Stimulated activated CD4-positive, alpha-beta T cell treated with anti-CD3 and anti-CD28 coated beads, Interleukin-2, amount 100 ng/mL, for 4 hours (primary cell): ENCODE data around the gene CAV1.

Source experiments
- DNase-seq: peaks from one replicate; pipeline ENCODE4 v3.0.0-alpha.2; 2020; ENCODE audit warnings: low read depth

CAV1 gene

GRCh38 chr7:116557901-116558300 is 33.1 kb downstream of the CAV1 start:
- no peak for DNase-seq

DNA sequence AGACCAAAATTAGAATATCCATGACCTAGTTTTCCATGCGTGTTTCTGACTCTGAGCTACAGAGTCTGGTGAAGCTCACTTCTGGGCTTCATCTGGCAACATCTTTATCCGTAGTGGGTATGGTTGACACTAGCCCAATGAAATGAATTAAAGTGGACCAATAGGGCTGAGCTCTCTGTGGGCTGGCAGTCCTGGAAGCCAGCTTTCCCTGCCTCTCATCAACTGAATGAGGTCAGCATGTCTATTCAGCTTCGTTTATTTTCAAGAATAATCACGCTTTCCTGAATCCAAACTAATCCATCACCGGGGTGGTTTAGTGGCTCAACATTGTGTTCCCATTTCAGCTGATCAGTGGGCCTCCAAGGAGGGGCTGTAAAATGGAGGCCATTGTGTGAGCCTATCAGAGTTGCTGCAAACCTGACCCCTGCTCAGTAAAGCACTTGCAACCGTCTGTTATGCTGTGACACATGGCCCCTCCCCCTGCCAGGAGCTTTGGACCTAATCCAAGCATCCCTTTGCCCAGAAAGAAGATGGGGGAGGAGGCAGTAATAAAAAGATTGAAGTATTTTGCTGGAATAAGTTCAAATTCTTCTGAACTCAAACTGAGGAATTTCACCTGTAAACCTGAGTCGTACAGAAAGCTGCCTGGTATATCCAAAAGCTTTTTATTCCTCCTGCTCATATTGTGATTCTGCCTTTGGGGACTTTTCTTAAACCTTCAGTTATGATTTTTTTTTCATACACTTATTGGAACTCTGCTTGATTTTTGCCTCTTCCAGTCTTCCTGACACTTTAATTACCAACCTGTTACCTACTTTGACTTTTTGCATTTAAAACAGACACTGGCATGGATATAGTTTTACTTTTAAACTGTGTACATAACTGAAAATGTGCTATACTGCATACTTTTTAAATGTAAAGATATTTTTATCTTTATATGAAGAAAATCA is 35.5 kb downstream of the CAV1 start:
- DNase-seq: no peak

- no peak for DNase-seq
Measured at GRCh38 chr7:116561697-116562483, 37.1 kb downstream of the CAV1 start.

GRCh38 chr7:116562529-116563121 is 37.8 kb downstream of the CAV1 start:
- no peak for DNase-seq

DNA sequence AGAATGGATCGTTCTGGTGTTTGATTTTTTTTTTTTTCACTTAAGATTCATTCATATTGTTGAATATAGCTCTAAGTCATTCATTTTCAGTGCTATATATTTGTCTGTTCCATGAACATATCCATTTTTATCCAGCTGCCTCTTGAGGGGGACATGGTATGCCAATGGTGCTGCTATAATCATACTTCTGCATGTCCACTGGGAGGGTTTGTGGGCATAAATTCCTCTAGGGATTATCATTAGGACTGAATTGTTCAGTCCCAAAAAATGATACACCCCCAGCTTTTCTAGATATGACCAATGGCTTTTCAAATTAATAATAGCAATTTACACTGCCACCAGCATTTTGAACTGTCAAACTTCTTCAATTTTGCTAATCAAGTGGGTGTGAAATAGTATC is 41.1 kb downstream of the CAV1 start:
- DNase-seq: no peak

DNA sequence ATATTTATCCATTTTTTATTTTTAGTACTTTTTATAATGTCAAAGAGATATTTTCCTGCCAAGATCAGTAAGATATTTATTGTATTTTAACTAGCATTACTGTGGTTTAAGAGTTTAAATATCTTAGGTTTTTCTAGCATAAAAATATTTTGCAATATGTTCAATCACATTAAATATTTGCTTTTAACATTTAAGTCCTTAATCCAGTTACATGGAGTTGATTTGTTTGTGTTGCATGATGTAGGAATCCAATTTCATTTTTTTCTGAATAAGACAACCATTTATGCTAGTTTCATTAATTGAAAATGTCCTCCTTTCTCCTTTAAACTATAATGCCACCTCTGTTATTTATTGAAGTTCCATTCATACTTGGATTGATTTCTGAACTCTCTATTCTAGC is 41.8 kb downstream of the CAV1 start:
- no peak for DNase-seq

DNA sequence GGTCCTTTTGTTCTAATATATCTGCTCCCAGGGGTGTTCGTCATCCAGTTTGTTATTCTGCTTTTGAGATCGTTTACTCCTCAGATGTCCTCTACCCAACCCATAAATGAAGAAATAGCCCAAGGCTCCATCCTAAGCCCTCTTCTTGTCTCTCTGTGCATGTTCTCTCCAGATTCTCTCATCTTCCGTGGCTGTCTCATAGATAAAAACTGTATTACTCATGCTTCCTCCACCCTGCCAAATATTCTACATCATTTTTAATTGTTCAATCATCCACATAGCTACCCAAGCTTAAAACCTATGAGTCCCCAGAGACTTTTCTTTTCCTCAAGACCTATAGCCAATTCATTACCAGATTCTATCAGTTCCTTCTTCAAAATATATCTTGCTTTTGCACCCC is 44.9 kb downstream of the CAV1 start:
- no peak for DNase-seq

- DNase-seq: no peak
Measured at GRCh38 chr7:116570306-116570705, 45.5 kb downstream of the CAV1 start.

- DNase-seq: no peak
Measured at GRCh38 chr7:116571037-116571436, 46.2 kb downstream of the CAV1 start.

DNA sequence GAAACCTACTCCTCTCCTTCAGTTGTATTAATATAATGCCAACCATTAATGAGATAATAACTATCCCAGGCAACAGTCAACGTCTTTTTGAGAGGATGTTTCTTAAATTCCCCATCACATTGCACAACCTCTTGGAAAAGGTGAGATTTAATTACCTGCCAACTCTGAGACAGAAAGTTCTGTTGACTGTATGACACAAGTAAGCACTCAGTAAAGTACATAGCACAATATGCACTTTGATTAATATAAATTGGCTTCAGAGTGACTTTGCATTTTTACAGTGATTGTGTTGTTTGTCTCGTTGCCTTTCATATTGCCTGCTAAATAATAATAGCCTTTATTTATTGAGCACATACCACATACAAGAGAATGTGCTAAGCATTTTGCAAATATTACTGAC is 46.7 kb downstream of the CAV1 start:
- no peak for DNase-seq

DNA sequence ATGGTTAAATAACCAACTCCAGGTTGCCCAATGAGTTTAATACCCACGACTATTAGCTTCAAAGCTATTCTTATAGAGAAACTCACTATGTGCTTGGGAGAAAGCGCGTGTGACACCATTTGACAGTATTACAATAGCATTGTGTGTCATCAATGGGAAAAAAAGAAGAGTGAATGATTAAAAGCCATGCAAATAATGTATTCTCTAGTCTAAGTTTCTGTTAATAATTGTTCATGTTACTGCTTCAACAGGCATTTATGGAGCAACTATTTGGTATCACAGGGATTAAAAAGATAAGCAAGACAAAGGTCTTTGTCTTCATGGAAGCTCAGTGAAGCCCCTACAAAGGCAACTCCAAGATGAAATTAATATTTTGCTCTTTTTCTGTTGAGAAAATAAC is 47.2 kb downstream of the CAV1 start:
- DNase-seq: no peak

DNA sequence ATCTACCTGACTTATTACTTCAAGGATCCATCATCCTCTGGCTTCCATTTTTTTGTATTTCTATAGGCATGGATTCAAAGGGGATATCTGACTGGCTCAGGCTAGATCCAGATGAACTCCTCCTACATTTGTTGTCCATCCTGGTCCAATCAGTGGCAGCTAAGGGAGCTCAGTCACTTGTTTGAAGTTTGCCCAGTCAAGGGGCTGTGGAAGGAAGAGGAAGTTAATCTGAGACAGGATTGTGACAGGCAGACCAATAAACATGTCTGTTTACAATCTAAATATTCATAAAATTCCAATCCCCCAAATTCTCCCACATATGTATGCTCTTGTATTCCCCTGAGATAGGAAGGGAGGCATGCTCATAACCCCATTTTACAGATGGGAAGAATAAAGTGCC is 48.7 kb downstream of the CAV1 start:
- DNase-seq: no peak

GRCh38 chr7:116574025-116574822 is 49.4 kb downstream of the CAV1 start:
- DNase-seq: no peak

DNA sequence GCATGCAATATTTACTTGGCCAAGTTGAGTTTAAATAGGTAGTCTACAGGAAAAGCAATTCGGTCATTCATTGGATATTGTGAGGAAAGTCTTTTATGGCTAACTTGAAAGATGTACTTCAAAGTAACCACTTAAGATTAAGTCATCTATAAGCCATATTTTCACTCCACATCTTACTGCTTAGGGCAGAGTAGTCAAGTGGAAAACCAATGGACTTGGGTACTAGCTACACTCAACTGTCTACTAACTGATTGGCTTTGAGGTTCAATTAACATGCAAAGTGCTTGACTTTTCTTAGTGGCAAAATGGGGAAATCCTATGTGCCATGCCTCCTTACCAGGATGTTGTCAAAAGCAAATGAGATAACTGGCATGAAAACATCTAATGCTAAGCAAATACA is 51.0 kb downstream of the CAV1 start:
- DNase-seq: no peak

DNA sequence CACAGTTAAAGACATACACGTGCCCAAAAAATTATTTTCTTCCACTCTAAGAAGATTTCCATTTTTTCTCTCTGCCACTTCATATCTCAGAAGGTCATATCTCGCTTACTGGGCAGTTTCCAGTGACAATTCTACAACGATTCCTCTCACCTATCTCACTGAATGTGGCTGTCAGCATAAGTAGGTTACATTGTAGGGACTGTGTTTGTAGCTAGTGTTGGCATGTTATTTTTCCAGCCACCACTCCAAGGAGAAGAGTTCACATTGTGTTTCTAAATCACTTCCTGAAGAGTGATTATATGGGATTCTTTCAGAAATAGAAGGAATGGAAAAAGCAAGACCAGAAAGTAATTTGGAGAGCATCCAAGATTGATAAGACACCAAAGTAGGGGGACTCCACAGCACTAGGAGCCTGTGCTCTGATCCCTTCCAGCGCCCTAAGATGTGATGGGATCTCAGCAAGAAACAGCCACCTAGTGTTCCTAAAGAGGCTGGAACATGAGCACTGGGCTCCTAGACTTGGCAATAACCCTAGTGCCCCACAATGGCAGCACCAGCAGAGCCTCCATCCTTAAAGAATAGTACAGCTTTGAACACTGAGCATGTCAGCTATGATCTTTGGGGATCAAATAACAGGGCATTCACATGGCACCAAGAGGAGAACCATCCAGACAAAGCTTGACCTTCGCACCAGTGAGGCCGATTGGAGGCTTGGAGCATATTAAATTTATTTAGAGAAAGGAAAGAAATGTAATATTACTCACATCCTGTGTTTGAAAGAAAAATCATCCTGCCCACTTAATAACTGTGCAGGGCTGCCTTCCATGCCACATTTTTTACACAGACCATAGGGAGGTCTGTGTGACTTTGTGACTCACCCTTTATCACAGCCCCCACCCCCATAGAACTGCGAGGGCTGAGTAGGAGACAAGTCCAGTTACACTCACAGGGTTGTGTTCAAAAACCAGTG is 51.8 kb downstream of the CAV1 start:
- DNase-seq: no peak

- DNase-seq: no peak
Measured at GRCh38 chr7:116577320-116577871, 52.6 kb downstream of the CAV1 start.

DNA sequence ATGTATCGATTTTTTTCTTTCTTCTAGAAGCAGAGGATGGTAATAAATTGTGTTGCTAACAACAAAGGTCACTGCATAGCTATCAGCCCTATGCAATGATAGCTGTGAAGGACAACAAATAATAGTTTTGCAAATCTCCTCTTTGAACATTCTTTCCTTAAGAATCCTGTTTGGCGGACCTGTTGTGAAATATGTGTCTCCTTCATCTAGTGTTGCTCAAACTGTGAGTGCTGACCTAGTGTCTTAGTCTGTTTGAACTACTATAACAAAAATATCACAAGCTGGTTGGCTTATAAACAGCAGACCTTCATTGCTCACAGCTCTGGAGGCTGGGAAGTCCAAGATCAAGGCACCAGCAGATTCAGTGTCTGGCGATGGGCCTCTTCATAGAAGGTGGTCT is 53.7 kb downstream of the CAV1 start:
- no peak for DNase-seq

- DNase-seq: no peak
Measured at GRCh38 chr7:116579322-116579721, 54.5 kb downstream of the CAV1 start.

GRCh38 chr7:116579835-116580234 is 55.0 kb downstream of the CAV1 start:
- no peak for DNase-seq

DNA sequence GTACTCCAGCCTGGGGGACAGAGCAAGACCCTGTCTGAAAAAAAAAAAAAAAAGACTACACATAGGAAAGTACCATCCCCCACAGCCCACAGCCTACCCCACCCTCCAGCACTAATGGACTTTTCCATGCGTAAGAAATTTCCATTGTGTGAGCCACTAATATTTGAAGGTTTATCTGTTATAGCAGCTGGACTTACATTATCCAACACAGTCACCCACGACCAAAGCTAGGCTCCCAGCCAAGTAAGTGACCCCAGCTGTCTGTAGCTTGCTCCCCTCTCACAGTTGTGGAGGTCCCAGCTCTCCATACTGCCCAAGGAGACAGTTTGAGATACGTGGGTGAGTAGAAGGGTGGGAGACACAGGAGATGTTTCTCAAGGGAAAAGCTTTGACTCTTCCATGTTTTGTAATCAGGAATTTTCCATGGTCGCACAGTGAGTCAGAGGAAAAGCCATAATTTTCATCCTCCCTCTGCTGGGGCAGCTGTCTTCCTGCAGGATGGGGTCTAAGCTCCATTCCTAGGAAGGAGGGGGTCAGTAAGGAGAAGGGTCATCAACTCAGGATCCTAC is 57.4 kb downstream of the CAV1 start:
- no peak for DNase-seq
